Measurements from ENCODE around the gene RBM20.

Gene RBM20

DNA sequence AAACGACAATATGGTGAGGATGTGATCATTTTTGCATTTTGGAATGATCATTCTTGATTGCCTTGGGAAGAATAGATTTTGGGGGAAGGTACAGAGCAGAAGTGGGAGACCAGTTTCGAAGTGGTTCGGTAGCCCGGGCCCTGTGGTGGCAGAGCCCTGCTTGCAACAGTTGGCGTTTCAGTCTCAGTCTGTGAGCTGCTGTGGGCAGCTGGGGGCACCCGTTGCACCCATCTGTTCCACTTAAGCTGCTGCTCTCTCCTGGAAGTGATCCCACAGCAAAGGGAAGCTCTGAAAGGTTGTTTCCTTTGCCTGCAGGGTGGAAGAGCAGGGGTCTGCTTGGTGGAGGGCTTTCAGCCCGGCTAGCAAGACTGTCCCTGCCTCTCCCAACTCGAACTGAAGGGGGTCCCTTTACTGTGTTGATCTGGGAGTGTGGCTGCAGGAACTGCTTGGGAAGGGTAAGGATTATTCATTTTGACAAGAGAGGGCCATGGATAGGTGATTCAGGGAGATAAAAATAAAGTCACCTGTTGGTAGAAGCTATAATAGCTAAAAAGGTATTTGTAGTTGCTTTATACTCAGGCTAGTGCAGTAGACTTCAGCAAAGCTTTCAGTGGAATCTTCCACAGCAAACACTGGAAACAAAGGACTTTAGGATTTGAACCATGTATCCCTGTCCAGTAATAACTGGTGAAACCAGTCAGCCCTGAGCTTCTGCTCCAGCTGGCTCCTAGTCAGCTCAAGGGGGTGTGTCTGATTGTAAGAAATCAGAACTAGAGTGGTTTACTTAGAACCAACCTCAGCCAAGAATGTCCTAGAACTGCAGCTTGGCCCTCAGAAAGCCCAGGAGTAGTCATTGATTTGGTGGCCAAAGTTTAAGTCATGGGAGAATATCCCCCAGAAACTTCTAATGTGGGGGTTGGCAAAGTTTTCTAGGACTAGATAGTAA is 174.4 kb downstream of the RBM20 start:
- DNase-seq, result no peak

DNA sequence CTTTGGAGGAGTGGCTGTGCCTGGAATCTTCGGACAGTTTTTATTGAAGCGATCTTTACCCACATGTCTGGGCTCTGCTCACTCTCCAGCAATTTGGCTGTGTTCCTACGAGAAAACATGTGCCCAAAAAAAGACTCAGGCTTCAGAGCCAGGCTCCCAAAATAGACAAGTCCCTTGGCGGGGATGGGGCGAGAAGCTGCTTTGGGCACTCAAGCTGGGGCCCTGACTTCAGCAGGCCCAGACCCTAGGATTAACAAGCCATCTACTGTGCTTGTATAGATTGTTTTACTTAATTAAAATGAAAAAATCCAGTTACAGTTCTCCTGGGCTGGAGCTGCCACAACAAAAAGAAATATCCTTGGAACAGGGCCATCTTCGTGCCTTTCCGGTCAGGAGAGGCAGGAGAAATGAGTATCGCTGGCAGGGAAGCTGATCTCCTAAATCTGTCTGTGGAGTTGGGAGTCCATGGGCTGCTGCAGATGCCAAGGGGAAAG is 176.2 kb downstream of the RBM20 start:
- DNase-seq, result no peak

DNA sequence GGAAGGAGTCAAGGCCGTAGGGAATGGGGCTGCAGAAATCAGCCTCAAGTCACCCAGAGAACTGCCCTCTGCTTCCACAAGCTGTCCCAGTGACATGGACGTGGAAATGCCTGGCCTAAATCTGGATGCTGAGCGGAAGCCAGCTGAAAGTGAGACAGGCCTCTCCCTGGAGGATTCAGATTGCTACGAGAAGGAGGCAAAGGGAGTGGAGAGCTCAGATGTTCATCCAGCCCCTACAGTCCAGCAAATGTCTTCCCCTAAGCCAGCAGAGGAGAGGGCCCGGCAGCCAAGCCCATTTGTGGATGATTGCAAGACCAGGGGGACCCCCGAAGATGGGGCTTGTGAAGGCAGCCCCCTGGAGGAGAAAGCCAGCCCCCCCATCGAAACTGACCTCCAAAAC is 177.4 kb downstream of the RBM20 start:
- no peak for DNase-seq

DNA sequence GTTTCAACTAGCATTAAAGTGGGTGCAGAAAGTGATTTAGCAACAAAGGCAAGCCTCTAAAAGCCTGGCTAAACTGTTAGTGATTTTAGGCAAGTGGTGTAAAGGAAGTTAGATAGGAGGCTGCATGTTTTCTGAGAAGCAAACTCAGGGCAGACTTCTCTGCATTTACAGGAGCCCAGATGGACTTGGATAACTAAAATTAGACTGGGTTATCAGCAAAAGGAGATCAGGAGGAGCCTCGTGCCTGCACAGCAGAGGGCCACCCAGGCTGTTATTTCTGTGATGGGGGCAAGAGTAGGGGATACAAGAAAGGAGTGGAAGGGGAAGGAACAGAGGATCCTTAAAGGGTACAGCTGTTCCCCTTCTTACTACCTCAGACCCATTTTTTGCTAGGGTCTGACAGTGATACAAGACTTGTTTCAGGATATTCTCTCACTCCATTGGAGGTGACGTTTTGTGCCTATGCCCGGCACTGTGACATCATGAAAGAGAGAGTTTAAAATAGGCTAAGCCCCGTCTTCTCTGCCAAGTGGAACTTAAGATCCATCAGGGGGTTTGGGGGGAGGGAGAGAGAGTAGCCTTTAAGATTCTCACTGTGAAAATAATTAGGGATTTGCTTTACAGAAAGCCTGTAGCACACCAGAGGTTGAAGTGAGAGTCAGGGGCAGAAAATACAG is 178.0 kb downstream of the RBM20 start:
- DNase-seq, result no peak

DNA sequence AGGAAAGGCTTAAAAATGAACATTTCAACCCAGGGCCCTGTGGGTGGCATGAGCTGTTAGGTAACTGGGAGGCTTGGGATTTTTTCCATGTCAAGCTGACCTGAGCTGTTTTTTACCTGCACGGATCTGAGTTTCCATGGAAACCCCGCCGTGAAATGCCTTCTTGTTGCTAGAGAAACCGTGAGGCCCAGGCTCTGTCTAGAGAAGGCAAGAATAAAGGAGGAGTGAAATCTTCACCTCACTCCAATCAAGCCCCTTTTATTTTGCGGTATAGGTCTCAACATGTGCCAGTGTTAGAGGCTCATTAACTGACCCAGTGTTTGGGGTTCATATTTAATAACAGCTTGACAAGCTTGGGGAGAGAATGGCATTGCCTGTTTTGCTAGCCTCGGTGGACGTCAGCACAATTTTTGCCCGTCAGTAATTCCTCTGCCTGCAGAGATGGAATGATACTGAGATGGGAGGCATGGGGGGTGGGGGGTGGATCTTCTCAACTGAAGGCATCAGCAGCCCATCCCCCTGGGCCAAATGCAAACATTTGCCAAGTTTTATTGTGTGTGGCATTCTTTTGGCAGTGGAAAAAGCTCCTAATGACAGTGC is 178.7 kb downstream of the RBM20 start:
- DNase-seq, result no peak

DNA sequence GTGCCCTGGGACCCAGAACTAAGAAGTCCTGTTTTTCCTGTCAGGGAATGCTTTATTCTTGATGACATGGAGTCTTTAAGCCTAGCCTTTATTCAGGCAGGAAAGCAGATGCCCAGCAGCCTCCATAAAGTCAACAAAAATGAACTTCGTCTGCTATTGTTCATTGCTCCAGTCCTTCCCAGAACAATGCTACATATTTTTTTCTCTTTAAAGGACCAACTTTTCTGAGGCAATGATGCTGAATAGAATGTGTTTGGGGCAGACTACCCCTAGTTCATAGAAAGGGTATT is 180.0 kb downstream of the RBM20 start:
- no peak for DNase-seq

DNA sequence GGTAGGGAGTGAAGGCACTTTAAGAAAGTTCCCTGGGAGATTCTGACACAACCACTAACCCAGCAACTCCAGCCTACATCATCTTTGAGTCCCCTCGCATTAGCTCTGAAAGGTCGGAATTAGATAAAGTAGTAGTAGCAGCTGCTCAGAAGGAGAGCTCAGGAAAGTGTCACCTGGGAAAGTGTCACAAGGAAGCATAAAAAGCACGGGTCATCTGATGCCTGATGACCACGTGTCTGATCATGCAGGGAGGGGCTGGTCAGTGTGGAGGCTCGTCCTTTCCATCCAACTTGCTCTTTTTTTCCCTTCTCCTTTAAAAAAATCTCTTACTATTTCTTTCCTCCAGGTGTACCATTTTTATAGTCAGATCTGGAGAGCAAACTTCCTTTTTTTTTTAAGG is 180.5 kb downstream of the RBM20 start:
- DNase-seq, result no peak

DNA sequence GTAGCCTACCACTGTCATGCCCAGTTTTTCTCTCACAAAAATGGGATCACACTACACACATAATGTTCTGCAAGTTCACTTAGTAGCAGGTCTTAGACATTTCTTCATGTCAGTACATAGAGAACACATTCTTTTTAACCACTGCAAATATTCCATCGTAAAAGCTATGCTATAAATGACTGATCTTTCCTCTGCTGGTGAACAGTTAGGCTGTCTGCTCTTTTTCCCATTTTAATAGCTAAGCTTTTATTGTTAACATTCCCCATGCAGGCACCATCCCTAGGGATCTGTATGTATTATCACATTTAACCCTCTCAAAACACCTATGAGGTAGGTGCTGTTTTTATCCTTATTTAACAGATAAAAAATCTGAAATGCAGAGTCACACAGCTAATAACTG is 181.4 kb downstream of the RBM20 start:
- no peak for DNase-seq

DNA sequence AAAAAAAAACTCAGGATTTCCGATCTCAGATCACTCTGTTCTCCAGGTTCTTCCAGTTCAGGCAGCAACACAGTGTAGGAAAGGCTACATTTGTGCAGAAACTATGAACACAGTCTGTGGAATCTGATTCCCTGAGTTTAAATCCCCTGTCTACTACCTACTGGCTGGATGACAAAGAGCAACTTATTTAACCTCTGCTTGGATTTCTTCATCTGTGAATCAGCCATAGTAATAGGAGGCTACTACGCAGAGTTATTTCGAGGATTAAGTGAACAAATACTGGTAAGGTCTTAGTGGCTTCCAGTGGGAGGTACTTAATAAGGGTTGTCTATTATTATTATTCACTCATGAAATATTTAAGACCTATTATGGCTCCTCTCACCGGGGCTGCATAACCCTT is 183.3 kb downstream of the RBM20 start:
- DNase-seq, result no peak

DNA sequence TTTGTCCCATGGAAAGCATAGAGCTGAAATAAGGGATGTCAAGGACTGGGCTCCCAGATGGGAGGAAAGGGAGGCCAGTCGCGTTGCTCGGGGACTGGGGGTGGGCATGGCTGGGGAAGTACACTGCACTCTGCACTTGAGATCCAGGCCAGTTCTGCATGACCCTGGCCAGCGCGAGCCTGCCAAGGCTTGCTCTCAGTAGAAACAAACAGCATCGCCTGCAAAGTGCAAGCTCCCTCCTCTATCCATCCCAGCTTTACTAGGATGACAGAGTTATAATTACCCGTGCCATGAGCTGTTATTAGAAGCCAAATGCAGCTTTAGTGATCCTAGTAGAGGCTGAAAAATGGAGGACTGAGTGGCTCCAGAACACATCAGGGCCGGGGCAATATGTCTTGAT is 183.7 kb downstream of the RBM20 start:
- DNase-seq, result no peak

DNA sequence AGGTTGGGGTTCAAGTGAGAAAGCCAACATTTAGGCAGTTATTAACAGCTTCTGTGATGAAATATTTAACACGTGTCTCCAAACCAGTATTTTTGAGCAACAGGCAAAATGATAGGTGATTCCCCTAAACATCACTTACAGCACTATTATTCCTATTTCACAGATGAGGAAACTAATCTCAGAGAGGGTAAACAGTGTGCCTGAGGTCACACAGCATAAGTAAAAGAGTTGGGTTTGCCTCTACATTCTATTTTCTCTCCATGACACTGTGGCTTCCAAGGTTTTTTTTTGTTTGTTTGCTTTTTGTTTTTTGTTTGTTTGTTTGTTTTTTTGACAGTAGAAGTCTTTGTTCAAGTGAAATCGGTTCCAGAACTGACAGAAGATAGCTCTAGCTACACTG is 184.4 kb downstream of the RBM20 start:
- DNase-seq, result no peak

DNA sequence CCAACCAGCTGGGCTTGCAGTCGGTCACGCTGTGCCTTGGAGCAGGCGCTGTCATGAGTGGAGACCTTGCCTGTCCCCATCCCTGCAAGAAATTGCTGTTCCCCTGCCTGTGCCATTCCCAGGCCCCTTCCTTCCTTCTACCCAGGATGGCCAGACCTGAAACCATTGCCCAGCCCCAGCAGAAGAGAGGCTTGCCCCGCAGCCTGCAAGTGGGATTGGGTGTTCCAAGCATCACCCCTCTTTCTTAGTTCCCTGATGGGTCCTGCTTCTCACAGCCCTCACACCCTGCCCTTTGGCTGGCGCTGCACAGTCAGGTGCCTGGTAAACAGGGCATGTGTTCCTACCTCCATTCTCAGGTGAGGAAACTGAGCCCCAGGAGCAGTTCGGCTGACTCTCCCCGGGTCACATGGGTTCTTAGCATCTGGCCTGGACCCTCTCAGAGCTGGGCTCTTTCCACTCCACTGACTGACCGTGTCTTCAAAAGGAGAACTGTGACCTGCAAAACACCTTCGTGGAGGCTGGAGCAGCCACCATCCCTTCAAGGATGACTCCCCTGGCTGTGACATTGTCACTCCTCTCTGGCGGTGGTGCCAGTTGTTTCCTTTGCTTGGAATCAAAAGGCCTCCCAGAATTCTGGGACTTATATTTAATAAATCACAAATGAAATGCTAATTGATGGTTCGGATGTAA is 185.7 kb downstream of the RBM20 start:
- DNase-seq, result no peak

DNA sequence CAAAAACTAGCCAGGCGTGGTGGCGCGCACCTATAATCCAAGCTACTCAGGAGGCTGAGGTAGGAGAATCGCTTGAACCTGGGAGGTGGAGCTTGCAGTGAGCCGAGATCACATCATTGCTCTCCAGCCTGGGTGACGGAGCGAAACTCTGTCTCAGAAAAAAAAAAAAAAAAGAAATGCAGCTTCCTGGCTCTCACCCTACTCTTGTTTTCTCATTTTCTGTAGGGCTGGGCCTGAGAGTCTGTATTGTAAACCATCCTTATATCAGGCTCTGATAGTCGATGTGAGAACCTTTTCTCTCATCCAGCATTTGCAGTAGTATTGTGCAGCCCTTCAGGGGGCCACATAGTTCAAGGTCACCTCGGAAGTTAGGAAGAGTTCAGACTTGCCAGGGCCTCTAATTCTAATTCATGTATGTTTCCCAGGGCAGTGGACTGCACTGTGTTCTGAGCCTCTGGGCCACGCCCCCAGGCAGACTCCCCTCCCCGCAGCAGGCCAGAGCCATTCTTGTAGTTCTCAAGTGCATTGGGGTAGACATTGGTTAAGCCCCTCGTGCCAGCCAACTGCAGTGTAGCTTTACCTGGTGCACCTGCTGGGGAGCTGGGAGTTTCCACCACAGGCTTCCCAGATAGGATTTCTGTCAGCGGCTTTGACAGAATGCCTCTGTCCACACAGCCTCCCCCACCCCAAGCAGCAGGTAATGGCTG is 189.3 kb downstream of the RBM20 start:
- DNase-seq, result no peak

DNA sequence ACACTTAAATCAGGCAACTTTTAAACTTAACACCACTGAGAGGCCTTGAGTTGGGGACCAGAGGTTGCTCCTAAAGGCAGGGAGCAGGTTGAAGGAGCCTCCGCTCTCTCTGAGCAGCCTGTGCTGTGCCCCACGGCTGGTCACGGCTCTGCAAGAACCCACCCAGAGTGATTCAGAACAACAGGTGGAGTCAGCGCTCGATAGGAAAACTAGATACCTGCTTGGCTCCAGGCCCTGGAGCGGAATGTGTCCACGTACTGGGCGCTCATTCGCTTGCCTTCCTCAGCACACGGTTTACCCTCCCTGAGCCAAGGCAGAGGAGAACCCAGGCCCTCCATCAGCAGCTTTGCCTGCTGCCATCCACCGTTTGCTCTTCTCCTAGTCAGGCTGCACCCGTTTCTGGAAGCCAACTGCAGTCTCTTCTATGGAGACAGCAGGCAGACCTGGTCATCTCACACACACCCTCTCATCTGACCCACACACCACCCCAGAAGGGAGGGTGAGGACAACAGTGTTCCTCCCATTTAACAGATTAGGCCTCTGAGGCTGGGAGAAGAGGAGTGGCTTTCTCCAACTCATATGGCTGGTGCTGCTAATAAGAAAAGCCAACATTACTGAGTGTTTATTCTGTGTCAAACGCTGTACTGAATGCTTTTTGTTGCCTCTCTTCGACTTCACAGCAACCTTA is 189.9 kb downstream of the RBM20 start:
- DNase-seq, result no peak

DNA sequence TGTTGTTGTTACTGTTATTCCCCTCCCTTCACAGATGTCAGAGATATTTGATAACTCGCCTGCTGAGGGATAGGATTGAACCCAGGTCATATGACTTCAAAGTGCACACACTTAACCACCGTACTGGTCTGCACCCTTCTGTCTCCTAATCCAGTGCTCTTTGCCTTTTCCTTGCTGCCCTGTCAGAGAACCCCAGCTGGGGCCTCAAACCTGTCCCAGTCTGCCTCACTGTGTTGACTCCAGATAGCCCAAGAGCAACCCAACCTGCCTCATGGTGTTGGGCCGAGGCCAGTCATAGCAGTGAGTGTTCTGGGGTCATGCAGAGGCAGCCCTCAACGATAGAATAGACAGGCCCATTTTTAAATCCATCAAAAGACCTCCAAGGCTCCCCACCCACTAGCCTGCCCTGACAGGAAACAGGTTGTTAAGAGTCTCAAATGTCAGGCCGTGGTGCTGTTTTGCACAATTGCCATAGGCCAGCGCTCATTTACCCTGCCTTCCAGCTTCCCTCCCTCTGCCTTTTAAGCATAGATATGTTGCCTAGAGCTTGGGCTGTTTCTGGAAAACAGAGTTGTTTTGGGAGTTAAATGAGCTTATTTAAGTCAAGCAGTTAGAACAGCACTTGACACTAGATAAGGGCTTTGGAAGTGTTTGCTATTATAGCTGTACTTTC is 190.6 kb downstream of the RBM20 start:
- DNase-seq, result peak; percentile 21 to 40

DNA sequence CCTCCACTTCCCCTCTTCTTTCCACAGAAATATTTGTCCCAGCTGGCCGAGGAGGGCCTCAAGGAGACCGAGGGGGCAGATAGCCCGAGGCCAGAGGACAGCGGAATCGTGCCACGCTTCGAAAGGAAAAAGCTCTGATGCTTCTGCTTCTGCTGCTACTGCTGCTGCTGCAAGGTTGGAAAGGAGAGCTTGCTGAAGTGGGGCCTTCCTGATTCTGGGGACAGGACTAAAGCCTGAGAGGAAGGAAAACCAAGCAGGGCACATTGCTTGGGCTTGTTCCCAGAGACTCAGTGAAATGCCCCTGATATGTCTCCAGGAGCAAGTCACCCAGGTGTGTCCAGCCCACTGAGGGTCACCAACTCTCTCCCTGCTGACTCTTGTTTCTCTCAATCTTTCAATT is 191.7 kb downstream of the RBM20 start:
- DNase-seq, result no peak

DNA sequence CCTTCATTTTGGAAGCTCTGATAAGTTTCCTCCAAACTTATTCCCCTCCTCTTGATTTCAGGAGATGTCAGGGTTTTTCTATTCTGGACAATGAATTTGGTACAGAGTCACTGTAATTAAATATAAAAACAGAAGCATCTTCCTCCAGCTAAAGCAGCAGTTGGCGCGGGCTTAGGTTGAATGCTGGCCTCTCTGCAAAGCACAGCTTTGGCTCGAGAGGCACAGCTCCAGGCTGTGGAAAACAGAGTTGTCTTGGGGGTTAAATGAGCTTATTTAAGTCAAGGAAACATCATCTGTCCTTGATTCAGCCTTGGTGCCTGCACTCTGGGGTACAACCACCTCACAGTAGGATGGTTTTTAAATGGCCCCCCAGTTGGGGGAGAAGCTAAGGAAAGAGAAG is 192.6 kb downstream of the RBM20 start:
- no peak for DNase-seq

DNA sequence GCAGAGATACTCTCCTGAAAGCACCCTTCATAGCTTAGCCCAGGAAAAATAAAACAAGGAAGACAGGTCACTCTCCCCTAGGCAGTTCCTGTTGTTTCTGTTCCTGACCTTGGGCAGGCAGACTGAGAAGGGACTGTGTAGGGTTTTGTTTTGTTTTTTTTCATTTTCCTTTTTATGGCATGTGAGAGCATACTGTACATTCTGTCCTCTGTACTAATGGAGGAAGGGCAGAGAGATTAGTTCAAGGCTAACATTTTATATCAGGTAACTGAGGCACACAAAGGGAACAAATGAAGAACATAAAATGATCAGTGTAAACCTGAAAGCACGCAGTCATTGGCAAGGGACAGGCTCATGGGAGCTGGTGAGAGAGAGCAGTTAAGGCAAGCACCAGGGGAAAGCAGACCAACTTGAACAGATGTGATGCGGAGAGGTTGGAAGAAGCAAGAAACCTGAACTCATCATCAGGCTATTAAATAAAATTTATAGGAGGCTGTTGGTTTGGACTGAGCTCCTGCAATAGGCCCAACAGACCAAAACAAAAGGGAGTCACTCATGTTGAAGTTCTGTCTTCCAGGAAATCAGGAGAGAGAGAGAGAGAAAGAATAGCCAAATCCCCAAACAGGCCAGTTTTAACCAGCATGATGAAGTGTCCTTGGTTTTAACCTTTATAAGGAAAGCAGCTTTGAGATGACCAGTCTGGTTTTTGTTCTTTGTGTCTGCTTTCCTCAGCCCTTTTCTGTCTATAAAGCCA is 193.5 kb downstream of the RBM20 start:
- DNase-seq, result no peak

DNA sequence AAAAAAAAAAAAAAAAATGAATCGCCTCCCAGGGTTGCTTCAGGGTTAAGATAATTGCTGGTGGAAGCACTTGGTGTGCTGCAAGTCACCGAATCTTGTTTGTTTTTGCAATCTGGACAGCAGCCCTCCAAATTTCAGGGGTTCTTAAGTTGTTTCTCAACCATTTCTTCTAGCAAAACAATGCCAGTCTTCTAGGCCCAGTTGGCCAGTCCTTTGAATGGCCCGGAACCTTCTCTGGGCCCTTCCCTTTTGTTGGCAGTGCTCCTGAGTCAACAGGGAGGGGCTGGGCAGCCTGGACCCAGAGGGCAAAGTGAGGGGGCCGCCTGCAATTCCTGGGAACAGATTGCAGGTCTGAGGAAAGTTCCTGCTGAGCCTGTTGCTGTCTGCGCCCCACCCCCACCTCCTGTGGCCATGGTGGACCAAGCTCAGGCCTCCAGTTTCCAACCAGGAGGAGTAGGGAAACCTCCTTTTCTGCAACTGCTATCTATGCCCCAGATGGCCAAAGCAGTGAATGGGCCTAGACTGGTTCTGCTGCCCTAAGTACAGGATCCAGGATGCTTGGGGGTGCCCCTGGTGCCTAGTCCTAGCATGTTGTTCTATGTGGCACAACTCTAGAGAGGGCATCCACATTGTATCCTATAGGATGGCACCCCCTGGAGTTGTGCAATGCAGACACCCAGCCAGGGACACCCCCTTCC is 196.2 kb downstream of the RBM20 start:
- DNase-seq, result no peak

DNA sequence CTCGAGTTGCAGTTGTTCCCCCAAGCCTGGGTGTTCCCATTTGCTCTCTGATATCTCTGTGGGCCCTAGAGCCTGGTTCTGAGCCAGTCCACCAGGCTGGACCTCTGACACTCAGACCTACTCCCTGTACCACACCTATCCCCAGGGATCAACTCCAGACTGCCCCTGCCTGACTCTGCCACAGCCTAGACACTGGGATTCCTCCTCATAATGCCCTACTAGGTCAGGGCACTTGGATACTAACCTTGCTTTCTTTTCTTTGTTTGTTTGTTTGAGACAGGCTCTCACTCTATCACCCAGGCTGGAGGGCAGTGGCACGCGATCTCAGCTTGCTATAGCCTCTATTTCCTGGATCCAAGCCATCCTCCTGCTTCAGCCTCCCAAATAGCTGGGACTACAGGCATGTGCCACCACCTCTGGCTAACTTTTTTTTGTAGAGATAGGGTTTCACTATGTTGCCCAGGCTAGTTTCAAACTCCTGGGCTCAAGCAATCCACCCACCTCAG is 196.8 kb downstream of the RBM20 start:
- DNase-seq, result no peak
